H1 (cell line): ENCODE results near the gene HEXIM2. TPM values are rescaled to one million over a fixed set of nuclear protein-coding genes. Genes with fewer than 3 reads are reported as not detected.

Experiments used
- CBX8 ChIP-seq: fragments of 300-800, 300-1000 bp; sonication (generic); IDR thresholded peaks from 2 replicates; pipeline ENCODE4 v1.7.1; 2016; ENCODE audit warnings: low read depth, low read length, borderline replicate concordance
- CEBPB ChIP-seq: IDR thresholded peaks from 2 replicates; pipeline ENCODE4 v1.6.1; 2012; ENCODE audit warnings: low read depth, low read length
- CREB1 ChIP-seq: IDR thresholded peaks from 2 replicates; pipeline ENCODE4 v1.6.1; 2012; ENCODE audit warnings: inconsistent platforms
- GABPA ChIP-seq: IDR thresholded peaks from 2 replicates; pipeline ENCODE4 v1.6.1; 2011; ENCODE audit warnings: mild to moderate bottlenecking, low read length, moderate library complexity, borderline replicate concordance; ENCODE audit not compliant: insufficient read depth
- JUN ChIP-seq: IDR thresholded peaks from 2 replicates; pipeline ENCODE4 v1.6.1; 2011; ENCODE audit warnings: low read depth, mild to moderate bottlenecking, improper control_type of control experiment, low read length
- NRF1 ChIP-seq: IDR thresholded peaks from 2 replicates; pipeline ENCODE4 v1.6.1; 2011; ENCODE audit warnings: mild to moderate bottlenecking, low read depth, low read length, improper control_type of control experiment
- POLR2AphosphoS5 ChIP-seq: IDR thresholded peaks from 2 replicates; pipeline ENCODE4 v1.6.1; 2011; ENCODE audit warnings: low read depth, low read length
- polyA plus RNA-seq, 7 experiments: library from polyadenylated mRNA; depleted of rRNA in 3 of 7; stranded (reverse) in 5 of 7; unstranded in 2 of 7; fragments of >200 nt in 5 of 7; fragments of 200-250 nt in 2 of 7; gene quantifications; 1 replicate in 5 of 7; 2 replicates in 1 of 7; 4 replicates in 1 of 7; pipeline versions ENCODE4 v1.2.1 to v1.2.3, GENCODE V29; 2011 to 2013; ENCODE audit warnings: missing spikeins in 2 of 7, mixed read lengths in 2 of 7
- total RNA-seq: library from RNA; stranded (reverse); fragmentation: NEBNext Ultra II Directional; extraction: Animal tissue kit (Norgen Biotek cat#: 25700); gene quantifications from 2 replicates; pipeline ENCODE4 v1.2.1, GENCODE V29; 2021
- TF ChIP-seq, protein P1 (sequence below), 3 experiments: IDR thresholded peaks; 1 replicate in 2 of 3; 2 replicates in 1 of 3; pipeline versions ENCODE4 v1.5.1 to v1.6.1; 2011; ENCODE audit warnings: low read length in 3 of 3, mild to moderate bottlenecking in 3 of 3, inconsistent platforms in 2 of 3, low read depth in 1 of 3, moderate library complexity in 1 of 3; ENCODE audit not compliant: insufficient read depth in 1 of 3; ENCODE audit errors: control extremely low read depth in 1 of 3
- TF ChIP-seq, protein P2 (sequence below): IDR thresholded peaks from 2 replicates; pipeline ENCODE4 v1.6.1; 2012; ENCODE audit warnings: low read length, inconsistent platforms

Gene HEXIM2
- total and polyA plus RNA-seq, 2 of the 8 experiments (the other 6 are each of a cell fraction or from before 2014, with no cell fraction given) = 7.5 to 13.2 TPM

DNA sequence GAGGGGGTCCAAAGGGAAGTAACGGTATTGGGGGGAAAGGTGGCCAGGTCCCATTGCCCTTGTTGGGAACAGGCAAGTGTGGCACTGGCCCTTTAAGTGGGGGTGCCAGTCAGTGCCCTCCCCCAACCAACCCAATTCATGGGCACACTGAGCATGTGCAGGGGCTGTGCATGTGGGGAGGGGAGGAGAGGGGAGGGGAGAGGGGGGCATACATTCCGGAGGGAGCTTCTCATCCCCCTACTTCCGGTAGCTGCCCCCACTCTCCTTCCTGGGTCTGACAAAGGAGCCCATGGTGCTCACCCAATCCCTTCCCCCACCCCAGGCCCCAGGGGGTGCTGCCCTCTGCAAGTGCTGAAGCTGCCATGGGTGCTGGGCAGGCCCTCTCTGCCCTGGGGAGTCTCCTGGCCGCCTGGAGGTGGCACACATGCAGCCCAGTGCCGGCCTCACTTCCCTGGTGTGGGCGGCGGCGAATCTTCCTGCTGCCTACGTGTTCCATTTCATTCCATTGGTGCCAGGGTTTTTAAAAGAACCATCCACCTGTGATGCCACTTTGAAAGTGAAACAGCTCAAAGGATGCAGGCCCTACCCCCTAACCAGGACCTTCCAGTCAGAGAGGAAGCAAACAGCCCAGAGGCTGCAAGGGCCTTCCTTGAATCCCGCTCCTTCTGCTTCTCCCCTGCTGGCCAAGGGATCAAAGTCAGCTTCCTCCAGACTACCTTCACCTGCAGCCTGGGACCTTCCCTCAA, 11.0 kb downstream of the HEXIM2 start (continued):
- TF ChIP-seq CBX8 (no peak), NRF1 (peak; percentile 33; the same call in 1 of the 2 replicates), GABPA (peak; percentile 16; the same call in 1 of the 2 replicates), POLR2AphosphoS5 (no peak), JUN (no peak), CREB1 (no peak), CEBPB (no peak)
- TF ChIP-seq, protein P1, sequence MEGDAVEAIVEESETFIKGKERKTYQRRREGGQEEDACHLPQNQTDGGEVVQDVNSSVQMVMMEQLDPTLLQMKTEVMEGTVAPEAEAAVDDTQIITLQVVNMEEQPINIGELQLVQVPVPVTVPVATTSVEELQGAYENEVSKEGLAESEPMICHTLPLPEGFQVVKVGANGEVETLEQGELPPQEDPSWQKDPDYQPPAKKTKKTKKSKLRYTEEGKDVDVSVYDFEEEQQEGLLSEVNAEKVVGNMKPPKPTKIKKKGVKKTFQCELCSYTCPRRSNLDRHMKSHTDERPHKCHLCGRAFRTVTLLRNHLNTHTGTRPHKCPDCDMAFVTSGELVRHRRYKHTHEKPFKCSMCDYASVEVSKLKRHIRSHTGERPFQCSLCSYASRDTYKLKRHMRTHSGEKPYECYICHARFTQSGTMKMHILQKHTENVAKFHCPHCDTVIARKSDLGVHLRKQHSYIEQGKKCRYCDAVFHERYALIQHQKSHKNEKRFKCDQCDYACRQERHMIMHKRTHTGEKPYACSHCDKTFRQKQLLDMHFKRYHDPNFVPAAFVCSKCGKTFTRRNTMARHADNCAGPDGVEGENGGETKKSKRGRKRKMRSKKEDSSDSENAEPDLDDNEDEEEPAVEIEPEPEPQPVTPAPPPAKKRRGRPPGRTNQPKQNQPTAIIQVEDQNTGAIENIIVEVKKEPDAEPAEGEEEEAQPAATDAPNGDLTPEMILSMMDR (IDR thresholded peaks at IDR 0.05; ENCODE audit: control extremely low read depth in 1 of 3, insufficient read depth in 1 of 3, low read depth in 1 of 3, low read length in 3 of 3) = peak in 1 of 3 experiments; percentile 20; a peak in 1 of 4 replicates
- TF ChIP-seq, protein P2, sequence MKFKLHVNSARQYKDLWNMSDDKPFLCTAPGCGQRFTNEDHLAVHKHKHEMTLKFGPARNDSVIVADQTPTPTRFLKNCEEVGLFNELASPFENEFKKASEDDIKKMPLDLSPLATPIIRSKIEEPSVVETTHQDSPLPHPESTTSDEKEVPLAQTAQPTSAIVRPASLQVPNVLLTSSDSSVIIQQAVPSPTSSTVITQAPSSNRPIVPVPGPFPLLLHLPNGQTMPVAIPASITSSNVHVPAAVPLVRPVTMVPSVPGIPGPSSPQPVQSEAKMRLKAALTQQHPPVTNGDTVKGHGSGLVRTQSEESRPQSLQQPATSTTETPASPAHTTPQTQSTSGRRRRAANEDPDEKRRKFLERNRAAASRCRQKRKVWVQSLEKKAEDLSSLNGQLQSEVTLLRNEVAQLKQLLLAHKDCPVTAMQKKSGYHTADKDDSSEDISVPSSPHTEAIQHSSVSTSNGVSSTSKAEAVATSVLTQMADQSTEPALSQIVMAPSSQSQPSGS = no peak
